Measurements from ENCODE around the gene BLOC1S1. TPM values are rescaled to one million over a fixed set of nuclear protein-coding genes. Genes with fewer than 3 reads are reported as not detected.

Gene BLOC1S1
- total RNA-seq, 2 experiments from 2014 or later, result 107 to 115 TPM

DNA sequence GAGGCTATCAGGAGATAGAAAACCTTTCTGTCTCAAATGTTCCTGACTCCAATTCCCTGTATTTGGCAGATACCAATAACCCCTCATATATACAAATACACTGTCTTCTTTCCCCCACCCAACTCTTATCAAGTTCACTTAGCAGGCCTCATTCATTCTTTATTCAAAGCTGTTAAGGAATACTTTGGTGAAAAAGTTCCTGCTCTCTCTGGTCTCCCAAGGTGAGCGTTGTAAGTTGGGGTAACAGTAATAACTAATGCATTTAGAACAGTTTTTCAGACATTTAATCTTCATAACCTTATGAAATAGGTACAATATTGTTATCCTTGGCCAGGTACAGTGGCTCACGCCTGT is 23.2 kb downstream of the BLOC1S1 start:
- H3K4me1 Mint-ChIP-seq, result peaks cover 23% of the 10 kb centered on the region
- POLR2A ChIA-PET, result interaction anchor here (0.6 to 1.5 kb wide), 9 partner anchors 9 to 379 kb away, joined by 3 to 13 read pairs (median 4); partner anchors contain the start of genes CD63, ORMDL2, PA2G4 and RAB5B
- CTCF ChIA-PET, result interaction anchor here (0.6 to 5.1 kb wide), 69 partner anchors 9 to 1238 kb away, joined by 3 to 69 read pairs (median 5); partner anchors contain the start of genes BLOC1S1, CD63, DGKA and DNAJC14
- no peaks in the 10 kb centered on the region for H3K36me3 Mint-ChIP-seq (ENCODE audit: low read depth)
- DNase-seq, result no peak
- no peaks in the 10 kb centered on the region for H3K27me3 Mint-ChIP-seq
- no peaks in the 10 kb centered on the region for H3K9me3 Mint-ChIP-seq (ENCODE audit: low read depth)
- H3K4me3 Mint-ChIP-seq, result peak overlapping the region; percentile 68
- no peak for ATAC-seq
- no peak overlapping the region for H3K27ac Mint-ChIP-seq
- intact Hi-C loops (cut with DNase I, micrococcal nuclease), result loop anchor here (2.0 to 5.0 kb wide), 9 partner anchors 58 to 486 kb away; partner anchors contain the start of genes DGKA (in 1 of the 2), NABP2 (in 1 of the 2), PYM1 (in 1 of the 2) and RPL41 (in 1 of the 2)

DNA sequence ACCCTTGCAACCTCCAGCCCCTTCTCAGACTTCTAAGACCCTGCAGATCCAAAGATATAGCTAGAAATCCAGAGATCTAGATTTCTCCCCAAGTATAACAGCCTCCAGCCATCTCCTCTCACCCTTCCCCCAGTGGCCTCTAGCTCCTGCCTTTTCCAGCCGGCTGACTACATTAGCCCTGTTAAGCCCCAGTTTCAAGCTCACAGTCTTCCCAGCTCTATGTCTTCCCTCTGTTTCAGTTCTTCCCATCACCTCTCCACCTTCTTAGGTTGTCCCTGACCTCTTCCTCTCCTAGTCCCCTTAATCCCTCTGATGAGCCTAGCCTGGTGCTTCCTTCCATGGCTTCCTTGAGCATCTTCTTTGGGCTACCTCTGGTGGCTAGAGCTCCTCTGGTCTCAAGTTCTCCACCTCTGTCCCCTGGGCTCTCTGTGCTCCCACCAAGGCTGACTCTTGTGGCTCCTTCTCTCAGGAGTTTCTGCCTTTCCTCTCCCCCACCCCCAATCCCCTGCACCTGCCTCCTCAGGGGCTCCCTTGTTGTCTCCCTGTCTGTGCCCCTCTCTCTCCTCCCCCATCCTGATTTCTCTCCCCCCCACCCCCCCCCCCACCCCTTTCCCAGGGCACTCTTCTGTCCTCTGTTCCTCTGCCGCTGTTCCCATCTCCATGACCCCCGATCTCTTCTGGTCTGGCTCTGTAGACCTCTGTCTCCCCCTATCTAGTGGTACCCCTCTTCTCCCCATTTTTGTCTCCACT is 26.3 kb downstream of the BLOC1S1 start:
- DNase-seq, result no peak
- ATAC-seq, result no peak
- Mint-ChIP-seq H3K27me3 (no peaks in the 10 kb centered on the region), H3K27ac (peak overlapping the region; percentile 59), H3K4me3 (peak overlapping the region; percentile 73), H3K36me3 (ENCODE audit: low read depth) (no peaks in the 10 kb centered on the region), H3K9me3 (ENCODE audit: low read depth) (no peaks in the 10 kb centered on the region), H3K4me1 (peaks cover 37% of the 10 kb centered on the region)
- ChIA-PET CTCF (interaction anchor here (0.6 to 1.5 kb wide), 6 partner anchors 12 to 83 kb away, joined by 3 to 12 read pairs (median 3); partner anchors contain the start of genes ORMDL2 and SARNP), POLR2A (interaction anchor here (0.5 to 2.3 kb wide), 3 partner anchors 225 to 305 kb away, joined by 3 to 6 read pairs (median 4); partner anchors contain the start of gene RAB5B)
- intact Hi-C loops (cut with DNase I, micrococcal nuclease), result loop anchor here in 1 of 2 experiments (10.0 kb wide), 1 partner anchor 513 kb away; the partner anchor contains the start of gene ANKRD52

DNA sequence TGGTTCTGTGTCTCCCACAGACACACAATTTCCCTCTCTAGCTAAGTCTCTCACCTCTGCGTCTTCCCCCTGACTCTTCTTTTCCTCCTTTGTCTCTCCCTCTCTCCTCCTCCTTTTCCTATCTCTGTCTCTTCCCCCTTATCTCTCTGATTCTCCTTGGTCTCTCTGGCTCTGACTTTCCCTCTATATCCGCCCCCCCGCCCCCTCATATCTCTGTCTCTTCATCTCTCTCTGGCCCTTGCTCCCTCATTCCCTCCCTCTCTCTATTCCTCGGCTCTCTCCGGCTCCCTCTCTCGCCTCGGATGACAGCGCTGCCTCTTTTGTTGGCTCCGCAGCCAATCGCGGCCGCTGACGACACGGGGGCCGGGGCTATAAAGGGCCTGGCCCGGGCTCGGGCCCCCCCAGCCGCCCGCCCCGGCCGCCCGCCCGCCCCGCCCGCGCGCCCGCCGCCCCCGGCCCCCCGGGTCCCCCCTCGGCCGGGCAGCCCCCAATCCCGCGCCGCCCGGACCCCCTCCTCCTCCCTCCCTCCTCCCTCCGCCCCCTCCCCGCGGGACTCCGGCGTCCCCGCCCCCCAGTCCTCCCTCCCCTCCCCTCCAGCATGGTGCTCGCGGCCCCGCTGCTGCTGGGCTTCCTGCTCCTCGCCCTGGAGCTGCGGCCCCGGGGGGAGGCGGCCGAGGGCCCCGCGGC is 27.0 kb downstream of the BLOC1S1 start, which contains the start of gene GDF11:
Gene GDF11 (plus strand): TSS at position 404 of the 687 bp plus-strand sequence. CDS start 195 bp downstream, at position 599.
- H3K27ac Mint-ChIP-seq, result peak within 1 kb of the TSS; percentile 59
- H3K9me3 Mint-ChIP-seq (ENCODE audit: low read depth), result no peaks in the 10 kb centered on the region
- no peaks in the 10 kb centered on the region for H3K36me3 Mint-ChIP-seq (ENCODE audit: low read depth)
- POLR2A ChIA-PET, result interaction anchor here (0.5 to 2.3 kb wide), 4 partner anchors 197 to 304 kb away, joined by 3 to 6 read pairs (median 4); partner anchors contain the start of gene RAB5B
- H3K4me1 Mint-ChIP-seq, result peaks cover 29% of the 10 kb centered on the region
- DNase-seq (peak; percentile 88), ATAC-seq (peak; percentile 75)
- intact Hi-C loops (cut with DNase I, micrococcal nuclease), result loop anchor here (1.0 to 10.0 kb wide), 4 partner anchors 74 to 512 kb away; partner anchors contain the start of genes SARNP (in 2 of the 2) and ANKRD52 (in 1 of the 2)
- no peaks in the 10 kb centered on the region for H3K27me3 Mint-ChIP-seq
- CTCF ChIA-PET, result interaction anchor here (0.6 to 2.1 kb wide), 8 partner anchors 9 to 196 kb away, joined by 3 to 12 read pairs (median 4); partner anchors contain the start of genes CD63, ORMDL2 and SARNP
- H3K4me3 Mint-ChIP-seq, result peak within 1 kb of the TSS; percentile 82

GRCh38 chr12:55743406-55744339 is 27.8 kb downstream of the BLOC1S1 start:
- POLR2A ChIA-PET, result interaction anchor here (0.5 to 2.3 kb wide), 5 partner anchors 10 to 231 kb away, joined by 3 to 6 read pairs (median 3); partner anchors contain the start of gene RAB5B
- Mint-ChIP-seq H3K4me1 (peaks cover 24% of the 10 kb centered on the region), H3K4me3 (peak overlapping the region; percentile 82), H3K36me3 (ENCODE audit: low read depth) (no peaks in the 10 kb centered on the region), H3K27me3 (no peaks in the 10 kb centered on the region), H3K9me3 (ENCODE audit: low read depth) (no peaks in the 10 kb centered on the region), H3K27ac (peak overlapping the region; percentile 28)
- peak; percentile 55 for ATAC-seq
- peak; percentile 74 for DNase-seq
- intact Hi-C loops (cut with DNase I, micrococcal nuclease), result loop anchor here (1.0 to 10.0 kb wide), 5 partner anchors 17 to 511 kb away; partner anchors contain the start of genes SARNP (in 2 of the 2) and ANKRD52 (in 1 of the 2)
- CTCF ChIA-PET, result interaction anchor here (0.5 to 2.5 kb wide), 17 partner anchors 9 to 297 kb away, joined by 3 to 9 read pairs (median 3); partner anchors contain the start of gene CD63

- Mint-ChIP-seq H3K36me3 (ENCODE audit: low read depth) (no peaks in the 10 kb centered on the region), H3K27me3 (no peaks in the 10 kb centered on the region), H3K4me3 (peak overlapping the region; percentile 82), H3K9me3 (ENCODE audit: low read depth) (no peaks in the 10 kb centered on the region), H3K4me1 (peaks cover 24% of the 10 kb centered on the region), H3K27ac (no peak overlapping the region)
- CTCF ChIA-PET, result interaction anchor here (0.5 to 2.5 kb wide), 16 partner anchors 10 to 296 kb away, joined by 3 to 9 read pairs (median 4); partner anchors contain the start of gene BLOC1S1
- intact Hi-C loops (cut with DNase I, micrococcal nuclease), result loop anchor here (2.0 to 10.0 kb wide), 2 partner anchors 16 to 510 kb away; partner anchors contain the start of gene ANKRD52 (in 1 of the 2)
- POLR2A ChIA-PET, result interaction anchor here (0.5 to 2.3 kb wide), 4 partner anchors 11 to 230 kb away, joined by 3 to 6 read pairs (median 3); partner anchors contain the start of gene RAB5B
- no peak for DNase-seq
- ATAC-seq, result no peak
Observed at GRCh38 chr12:55744340-55745030, 28.6 kb downstream of the BLOC1S1 start.

DNA sequence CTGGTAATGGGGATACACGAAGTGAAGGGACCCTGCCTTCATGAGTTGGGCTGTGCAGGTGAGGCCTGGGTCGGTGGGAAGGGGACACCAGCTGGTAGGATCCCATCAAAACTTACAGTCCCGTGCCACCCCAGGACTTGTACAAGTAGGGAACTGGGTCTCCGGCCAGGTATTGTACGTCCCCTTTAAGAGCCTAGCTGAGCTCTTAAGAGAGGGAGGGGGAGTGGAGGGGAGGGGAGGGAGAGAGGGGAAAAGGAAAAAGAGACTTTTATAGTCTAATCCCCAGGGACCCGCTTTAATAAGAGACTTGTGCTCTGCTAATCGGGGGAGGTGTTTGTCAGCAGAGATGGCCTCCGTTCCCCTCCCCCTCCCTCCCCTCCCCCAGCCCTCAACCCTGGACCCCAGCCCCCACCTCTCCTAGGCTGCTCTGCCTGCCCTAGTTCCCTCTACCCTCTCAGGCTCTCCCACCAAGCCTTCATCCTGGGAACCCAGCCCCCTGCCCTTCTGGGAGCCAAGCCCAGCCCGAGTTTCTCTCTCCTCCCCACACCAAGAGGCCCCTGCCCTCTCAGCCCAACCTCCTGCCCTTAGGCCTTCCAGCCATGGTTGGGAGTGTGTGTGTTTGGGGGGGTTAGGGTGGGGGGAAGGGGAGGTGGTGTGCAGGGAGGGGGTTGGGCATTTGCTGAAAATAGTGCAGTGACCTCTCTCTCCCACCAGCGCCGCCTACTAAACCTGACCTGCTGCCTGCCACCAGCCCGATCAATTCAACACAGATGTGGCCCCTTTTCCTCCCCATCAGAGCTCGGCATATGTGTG is 29.7 kb downstream of the BLOC1S1 start:
- intact Hi-C loops (cut with DNase I, micrococcal nuclease), result loop anchor here (2.0 to 10.0 kb wide), 2 partner anchors 15 to 509 kb away; partner anchors contain the start of gene ANKRD52 (in 1 of the 2)
- H3K9me3 Mint-ChIP-seq (ENCODE audit: low read depth), result no peaks in the 10 kb centered on the region
- H3K27ac Mint-ChIP-seq, result peak overlapping the region; percentile 4
- ATAC-seq (no peak), DNase-seq (no peak)
- no peaks in the 10 kb centered on the region for H3K27me3 Mint-ChIP-seq
- H3K4me3 Mint-ChIP-seq, result peak overlapping the region; percentile 82
- CTCF ChIA-PET, result interaction anchor here (0.5 to 4.4 kb wide), 13 partner anchors 8 to 295 kb away, joined by 3 to 39 read pairs (median 4); partner anchors contain the start of gene BLOC1S1
- POLR2A ChIA-PET, result no interaction called here
- H3K36me3 Mint-ChIP-seq (ENCODE audit: low read depth), result no peaks in the 10 kb centered on the region
- H3K4me1 Mint-ChIP-seq, result peaks cover 24% of the 10 kb centered on the region

DNA sequence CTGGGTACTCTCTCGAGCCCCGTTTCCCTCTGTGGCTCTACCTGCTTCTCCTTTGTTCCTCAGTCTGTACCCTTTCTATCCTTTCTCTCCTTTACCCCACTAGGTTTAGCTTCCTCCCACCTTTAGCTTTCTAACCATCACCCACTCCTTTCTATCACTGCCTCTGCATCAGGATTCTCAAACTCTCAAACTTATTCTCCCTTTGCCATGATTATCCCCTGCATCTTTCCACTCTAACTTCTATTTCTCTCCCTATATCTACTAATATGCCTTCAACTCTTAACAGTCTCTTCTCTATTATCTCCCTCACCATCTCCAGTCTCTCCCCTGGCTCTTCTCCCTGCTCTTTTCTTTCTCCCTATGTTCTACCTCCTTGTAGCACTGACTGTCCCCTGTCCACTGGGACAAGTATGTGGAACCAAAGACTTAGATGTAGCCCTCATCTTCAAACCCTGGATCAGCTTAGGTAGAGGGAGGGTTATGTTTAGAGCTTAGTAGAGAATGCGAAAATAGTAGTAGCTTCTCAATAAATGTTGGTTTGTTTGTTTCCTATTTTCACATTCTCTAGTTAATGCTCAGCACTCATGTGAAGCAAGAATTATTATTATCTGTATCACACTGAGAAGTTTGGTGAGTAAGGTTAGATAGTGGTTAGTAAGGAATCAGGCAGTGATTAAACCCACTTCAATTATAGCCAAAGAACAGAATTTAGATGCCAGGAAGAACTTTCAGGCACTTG is 30.5 kb downstream of the BLOC1S1 start:
- Mint-ChIP-seq H3K27me3 (no peaks in the 10 kb centered on the region), H3K4me3 (no peak overlapping the region), H3K36me3 (ENCODE audit: low read depth) (no peaks in the 10 kb centered on the region), H3K9me3 (ENCODE audit: low read depth) (no peaks in the 10 kb centered on the region), H3K27ac (peak overlapping the region; percentile 4), H3K4me1 (peaks cover 22% of the 10 kb centered on the region)
- ChIA-PET CTCF (interaction anchor here (0.5 to 4.4 kb wide), 14 partner anchors 8 to 442 kb away, joined by 3 to 39 read pairs (median 3); no protein-coding TSS in a partner anchor), POLR2A (interaction anchor here (0.6 kb wide), 1 partner anchor 28 kb away, joined by 4 read pairs; no protein-coding TSS in a partner anchor)
- DNase-seq (no peak), ATAC-seq (no peak)
- intact Hi-C loops (cut with DNase I, micrococcal nuclease), result loop anchor here in 1 of 2 experiments (10.0 kb wide), 1 partner anchor 508 kb away; the partner anchor contains the start of gene ANKRD52

DNA sequence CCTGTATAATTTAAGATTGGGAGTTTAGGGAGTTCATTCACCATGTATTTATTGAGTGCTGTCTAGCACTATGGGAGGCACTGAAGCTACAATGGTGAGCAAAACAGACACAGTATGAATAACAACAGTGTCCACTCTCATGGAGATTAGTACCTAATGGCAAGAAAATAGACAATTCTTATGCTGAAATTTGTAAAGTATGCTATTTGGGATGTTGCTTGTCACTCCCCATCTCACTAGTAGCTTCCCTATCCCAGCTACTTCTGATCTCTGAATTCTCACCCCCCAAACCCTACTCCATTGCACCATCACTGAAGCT is 31.0 kb downstream of the BLOC1S1 start:
- DNase-seq (no peak), ATAC-seq (no peak)
- no peaks in the 10 kb centered on the region for H3K9me3 Mint-ChIP-seq (ENCODE audit: low read depth)
- no peak overlapping the region for H3K4me3 Mint-ChIP-seq
- H3K27me3 Mint-ChIP-seq, result no peaks in the 10 kb centered on the region
- no peak overlapping the region for H3K27ac Mint-ChIP-seq
- ChIA-PET POLR2A (interaction anchor here (0.6 to 0.9 kb wide), 2 partner anchors 10 to 71 kb away, joined by 3 to 8 read pairs; partner anchors contain the start of genes ORMDL2 and SARNP), CTCF (interaction anchor here (0.5 to 4.4 kb wide), 12 partner anchors 9 to 441 kb away, joined by 3 to 39 read pairs (median 3); no protein-coding TSS in a partner anchor)
- H3K4me1 Mint-ChIP-seq, result peaks cover 22% of the 10 kb centered on the region
- intact Hi-C loops (cut with DNase I, micrococcal nuclease), result loop anchor here in 1 of 2 experiments (10.0 kb wide), 1 partner anchor 508 kb away; the partner anchor contains the start of gene ANKRD52
- peaks cover 1% of the 10 kb centered on the region for H3K36me3 Mint-ChIP-seq (ENCODE audit: low read depth)
